Measurements from ENCODE around the gene MAP2. TPM values are rescaled to one million over a fixed set of nuclear protein-coding genes. Genes with fewer than 3 reads are reported as not detected.

MAP2 gene
- total RNA-seq, 1 donor from 2014 or later, result 16.5 TPM

GRCh38 chr2:209768557-209768956 lies 344.7 kb downstream of the MAP2 start:
- Mint-ChIP-seq H3K36me3 (ENCODE audit: insufficient read depth) (no peaks in the 10 kb centered on the region), H3K9me3 (ENCODE audit: low read depth) (no peaks in the 10 kb centered on the region), H3K27me3 (peaks cover 52% of the 10 kb centered on the region), H3K27ac (no peak overlapping the region), H3K4me3 (ENCODE audit: low read depth) (no peak overlapping the region), H3K4me1 (ENCODE audit: low read depth) (peaks cover 2% of the 10 kb centered on the region)
- TF ChIP-seq, protein P1, sequence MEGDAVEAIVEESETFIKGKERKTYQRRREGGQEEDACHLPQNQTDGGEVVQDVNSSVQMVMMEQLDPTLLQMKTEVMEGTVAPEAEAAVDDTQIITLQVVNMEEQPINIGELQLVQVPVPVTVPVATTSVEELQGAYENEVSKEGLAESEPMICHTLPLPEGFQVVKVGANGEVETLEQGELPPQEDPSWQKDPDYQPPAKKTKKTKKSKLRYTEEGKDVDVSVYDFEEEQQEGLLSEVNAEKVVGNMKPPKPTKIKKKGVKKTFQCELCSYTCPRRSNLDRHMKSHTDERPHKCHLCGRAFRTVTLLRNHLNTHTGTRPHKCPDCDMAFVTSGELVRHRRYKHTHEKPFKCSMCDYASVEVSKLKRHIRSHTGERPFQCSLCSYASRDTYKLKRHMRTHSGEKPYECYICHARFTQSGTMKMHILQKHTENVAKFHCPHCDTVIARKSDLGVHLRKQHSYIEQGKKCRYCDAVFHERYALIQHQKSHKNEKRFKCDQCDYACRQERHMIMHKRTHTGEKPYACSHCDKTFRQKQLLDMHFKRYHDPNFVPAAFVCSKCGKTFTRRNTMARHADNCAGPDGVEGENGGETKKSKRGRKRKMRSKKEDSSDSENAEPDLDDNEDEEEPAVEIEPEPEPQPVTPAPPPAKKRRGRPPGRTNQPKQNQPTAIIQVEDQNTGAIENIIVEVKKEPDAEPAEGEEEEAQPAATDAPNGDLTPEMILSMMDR (IDR thresholded peaks at IDR 0.05; ENCODE audit: unreplicated experiment), result no peak
- no peak for DNase-seq (ENCODE audit: low spot score, unreplicated experiment)

- Mint-ChIP-seq H3K27me3 (peaks cover 57% of the 10 kb centered on the region), H3K4me3 (ENCODE audit: low read depth) (peak within 1 kb of the TSS; percentile 69), H3K9me3 (ENCODE audit: low read depth) (no peaks in the 10 kb centered on the region), H3K36me3 (ENCODE audit: insufficient read depth) (no peaks in the 10 kb centered on the region), H3K27ac (peak within 1 kb of the TSS; percentile 76), H3K4me1 (ENCODE audit: low read depth) (peaks cover 2% of the 10 kb centered on the region)
- peak; percentile 93 for DNase-seq (ENCODE audit: low spot score, unreplicated experiment)
- TF ChIP-seq, protein P1 (IDR thresholded peaks at IDR 0.05; ENCODE audit: unreplicated experiment), result no peak
Observed at GRCh38 chr2:209771474-209772289, 347.8 kb downstream of the MAP2 start, which contains the start of gene UNC80. UNC80 (plus strand) TSS chr2:209771832; CDS start chr2:209772073, 241 bp downstream.

DNA sequence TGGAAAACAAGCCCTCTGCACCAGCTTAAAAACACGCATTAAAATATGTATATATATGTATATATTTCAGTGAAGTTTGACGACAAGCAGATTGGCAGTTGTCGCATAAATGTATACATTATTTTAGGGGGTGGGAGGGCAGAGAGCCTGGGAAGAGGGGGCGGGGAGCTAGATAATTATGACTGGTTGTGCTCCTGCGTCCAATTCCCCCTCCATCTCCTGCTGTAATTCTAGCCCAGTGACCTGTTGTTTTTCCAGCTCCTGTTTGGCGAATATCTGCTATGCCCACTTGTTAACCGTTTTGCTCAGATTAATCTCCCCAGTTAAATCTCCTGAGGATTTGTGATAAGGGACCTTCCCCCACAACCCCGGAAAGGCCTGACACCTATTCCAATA lies 348.4 kb downstream of the MAP2 start:
- H3K4me1 Mint-ChIP-seq (ENCODE audit: low read depth), result peaks cover 2% of the 10 kb centered on the region
- peak overlapping the region; percentile 76 for H3K27ac Mint-ChIP-seq
- H3K9me3 Mint-ChIP-seq (ENCODE audit: low read depth), result no peaks in the 10 kb centered on the region
- peaks cover 54% of the 10 kb centered on the region for H3K27me3 Mint-ChIP-seq
- DNase-seq (ENCODE audit: low spot score, unreplicated experiment), result no peak
- TF ChIP-seq, protein P1 (IDR thresholded peaks at IDR 0.05; ENCODE audit: unreplicated experiment), result no peak
- H3K36me3 Mint-ChIP-seq (ENCODE audit: insufficient read depth), result no peaks in the 10 kb centered on the region
- peak overlapping the region; percentile 53 for H3K4me3 Mint-ChIP-seq (ENCODE audit: low read depth)

- TF ChIP-seq, protein P1 (IDR thresholded peaks at IDR 0.05; ENCODE audit: unreplicated experiment), result no peak
- H3K9me3 Mint-ChIP-seq (ENCODE audit: low read depth), result no peaks in the 10 kb centered on the region
- no peak overlapping the region for H3K27ac Mint-ChIP-seq
- DNase-seq (ENCODE audit: low spot score, unreplicated experiment), result no peak
- peak overlapping the region; percentile 17 for H3K4me3 Mint-ChIP-seq (ENCODE audit: low read depth)
- peaks cover 48% of the 10 kb centered on the region for H3K27me3 Mint-ChIP-seq
- H3K4me1 Mint-ChIP-seq (ENCODE audit: low read depth), result peaks cover 2% of the 10 kb centered on the region
- H3K36me3 Mint-ChIP-seq (ENCODE audit: insufficient read depth), result no peaks in the 10 kb centered on the region
Observed at GRCh38 chr2:209773377-209773776, 349.5 kb downstream of the MAP2 start.
